ENCODE measurements around the gene TSKU. TPM values are rescaled to one million over a fixed set of nuclear protein-coding genes. Genes with fewer than 3 reads are reported as not detected.

Gene TSKU
- total and polyA plus RNA-seq, 2 experiments from 2014 or later = 11.7 to 31.1 TPM

DNA sequence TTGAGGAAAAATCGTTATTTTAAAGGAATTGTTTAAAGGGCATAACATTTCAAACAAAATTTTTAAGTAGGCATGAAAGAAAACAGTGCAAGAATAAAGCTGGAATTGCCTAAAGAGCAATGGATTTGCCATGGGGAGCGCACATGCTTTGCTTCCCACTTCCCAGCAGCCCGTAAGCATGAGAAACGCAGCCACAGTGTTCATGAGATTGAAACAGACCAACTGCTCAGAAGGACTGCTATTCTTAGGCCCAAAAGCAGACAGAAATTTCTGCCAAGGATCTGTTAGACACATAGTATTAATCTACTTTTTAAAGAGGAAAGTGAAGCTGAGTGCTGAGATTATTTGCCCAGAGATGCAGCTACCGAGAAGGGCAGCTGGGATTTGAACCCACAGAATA lies 34.2 kb upstream of the TSKU start (continued):
- TF ChIP-seq, protein P1, sequence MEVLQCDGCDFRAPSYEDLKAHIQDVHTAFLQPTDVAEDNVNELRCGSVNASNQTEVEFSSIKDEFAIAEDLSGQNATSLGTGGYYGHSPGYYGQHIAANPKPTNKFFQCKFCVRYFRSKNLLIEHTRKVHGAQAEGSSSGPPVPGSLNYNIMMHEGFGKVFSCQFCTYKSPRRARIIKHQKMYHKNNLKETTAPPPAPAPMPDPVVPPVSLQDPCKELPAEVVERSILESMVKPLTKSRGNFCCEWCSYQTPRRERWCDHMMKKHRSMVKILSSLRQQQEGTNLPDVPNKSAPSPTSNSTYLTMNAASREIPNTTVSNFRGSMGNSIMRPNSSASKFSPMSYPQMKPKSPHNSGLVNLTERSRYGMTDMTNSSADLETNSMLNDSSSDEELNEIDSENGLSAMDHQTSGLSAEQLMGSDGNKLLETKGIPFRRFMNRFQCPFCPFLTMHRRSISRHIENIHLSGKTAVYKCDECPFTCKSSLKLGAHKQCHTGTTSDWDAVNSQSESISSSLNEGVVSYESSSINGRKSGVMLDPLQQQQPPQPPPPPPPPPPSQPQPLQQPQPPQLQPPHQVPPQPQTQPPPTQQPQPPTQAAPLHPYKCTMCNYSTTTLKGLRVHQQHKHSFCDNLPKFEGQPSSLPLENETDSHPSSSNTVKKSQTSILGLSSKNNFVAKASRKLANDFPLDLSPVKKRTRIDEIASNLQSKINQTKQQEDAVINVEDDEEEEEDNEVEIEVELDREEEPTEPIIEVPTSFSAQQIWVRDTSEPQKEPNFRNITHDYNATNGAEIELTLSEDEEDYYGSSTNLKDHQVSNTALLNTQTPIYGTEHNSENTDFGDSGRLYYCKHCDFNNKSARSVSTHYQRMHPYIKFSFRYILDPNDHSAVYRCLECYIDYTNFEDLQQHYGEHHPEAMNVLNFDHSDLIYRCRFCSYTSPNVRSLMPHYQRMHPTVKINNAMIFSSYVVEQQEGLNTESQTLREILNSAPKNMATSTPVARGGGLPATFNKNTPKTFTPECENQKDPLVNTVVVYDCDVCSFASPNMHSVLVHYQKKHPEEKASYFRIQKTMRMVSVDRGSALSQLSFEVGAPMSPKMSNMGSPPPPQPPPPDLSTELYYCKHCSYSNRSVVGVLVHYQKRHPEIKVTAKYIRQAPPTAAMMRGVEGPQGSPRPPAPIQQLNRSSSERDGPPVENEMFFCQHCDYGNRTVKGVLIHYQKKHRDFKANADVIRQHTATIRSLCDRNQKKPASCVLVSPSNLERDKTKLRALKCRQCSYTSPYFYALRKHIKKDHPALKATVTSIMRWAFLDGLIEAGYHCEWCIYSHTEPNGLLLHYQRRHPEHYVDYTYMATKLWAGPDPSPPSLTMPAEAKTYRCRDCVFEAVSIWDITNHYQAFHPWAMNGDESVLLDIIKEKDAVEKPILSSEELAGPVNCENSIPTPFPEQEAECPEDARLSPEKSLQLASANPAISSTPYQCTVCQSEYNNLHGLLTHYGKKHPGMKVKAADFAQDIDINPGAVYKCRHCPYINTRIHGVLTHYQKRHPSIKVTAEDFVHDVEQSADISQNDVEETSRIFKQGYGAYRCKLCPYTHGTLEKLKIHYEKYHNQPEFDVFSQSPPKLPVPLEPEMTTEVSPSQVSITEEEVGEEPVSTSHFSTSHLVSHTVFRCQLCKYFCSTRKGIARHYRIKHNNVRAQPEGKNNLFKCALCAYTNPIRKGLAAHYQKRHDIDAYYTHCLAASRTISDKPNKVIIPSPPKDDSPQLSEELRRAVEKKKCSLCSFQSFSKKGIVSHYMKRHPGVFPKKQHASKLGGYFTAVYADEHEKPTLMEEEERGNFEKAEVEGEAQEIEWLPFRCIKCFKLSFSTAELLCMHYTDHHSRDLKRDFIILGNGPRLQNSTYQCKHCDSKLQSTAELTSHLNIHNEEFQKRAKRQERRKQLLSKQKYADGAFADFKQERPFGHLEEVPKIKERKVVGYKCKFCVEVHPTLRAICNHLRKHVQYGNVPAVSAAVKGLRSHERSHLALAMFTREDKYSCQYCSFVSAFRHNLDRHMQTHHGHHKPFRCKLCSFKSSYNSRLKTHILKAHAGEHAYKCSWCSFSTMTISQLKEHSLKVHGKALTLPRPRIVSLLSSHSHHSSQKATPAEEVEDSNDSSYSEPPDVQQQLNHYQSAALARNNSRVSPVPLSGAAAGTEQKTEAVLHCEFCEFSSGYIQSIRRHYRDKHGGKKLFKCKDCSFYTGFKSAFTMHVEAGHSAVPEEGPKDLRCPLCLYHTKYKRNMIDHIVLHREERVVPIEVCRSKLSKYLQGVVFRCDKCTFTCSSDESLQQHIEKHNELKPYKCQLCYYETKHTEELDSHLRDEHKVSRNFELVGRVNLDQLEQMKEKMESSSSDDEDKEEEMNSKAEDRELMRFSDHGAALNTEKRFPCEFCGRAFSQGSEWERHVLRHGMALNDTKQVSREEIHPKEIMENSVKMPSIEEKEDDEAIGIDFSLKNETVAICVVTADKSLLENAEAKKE (CRISPR knock-in tag; IDR thresholded peaks at IDR 0.05) = no peak
- TF ChIP-seq EZH2phosphoT487 (IDR thresholded peaks at IDR 0.05; ENCODE audit: unreplicated experiment) = no peak
- TF ChIP-seq POLR2AphosphoS5 (IDR thresholded peaks at IDR 0.05; ENCODE audit: low read depth) = no peak
- TF ChIP-seq ZNF114 (CRISPR knock-in tag; IDR thresholded peaks at IDR 0.05) = no peak
- TF ChIP-seq, protein P2, sequence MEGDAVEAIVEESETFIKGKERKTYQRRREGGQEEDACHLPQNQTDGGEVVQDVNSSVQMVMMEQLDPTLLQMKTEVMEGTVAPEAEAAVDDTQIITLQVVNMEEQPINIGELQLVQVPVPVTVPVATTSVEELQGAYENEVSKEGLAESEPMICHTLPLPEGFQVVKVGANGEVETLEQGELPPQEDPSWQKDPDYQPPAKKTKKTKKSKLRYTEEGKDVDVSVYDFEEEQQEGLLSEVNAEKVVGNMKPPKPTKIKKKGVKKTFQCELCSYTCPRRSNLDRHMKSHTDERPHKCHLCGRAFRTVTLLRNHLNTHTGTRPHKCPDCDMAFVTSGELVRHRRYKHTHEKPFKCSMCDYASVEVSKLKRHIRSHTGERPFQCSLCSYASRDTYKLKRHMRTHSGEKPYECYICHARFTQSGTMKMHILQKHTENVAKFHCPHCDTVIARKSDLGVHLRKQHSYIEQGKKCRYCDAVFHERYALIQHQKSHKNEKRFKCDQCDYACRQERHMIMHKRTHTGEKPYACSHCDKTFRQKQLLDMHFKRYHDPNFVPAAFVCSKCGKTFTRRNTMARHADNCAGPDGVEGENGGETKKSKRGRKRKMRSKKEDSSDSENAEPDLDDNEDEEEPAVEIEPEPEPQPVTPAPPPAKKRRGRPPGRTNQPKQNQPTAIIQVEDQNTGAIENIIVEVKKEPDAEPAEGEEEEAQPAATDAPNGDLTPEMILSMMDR (conservative IDR thresholded peaks at IDR 0.05; ENCODE audit: low read depth in 2 of 2) = no peak

DNA sequence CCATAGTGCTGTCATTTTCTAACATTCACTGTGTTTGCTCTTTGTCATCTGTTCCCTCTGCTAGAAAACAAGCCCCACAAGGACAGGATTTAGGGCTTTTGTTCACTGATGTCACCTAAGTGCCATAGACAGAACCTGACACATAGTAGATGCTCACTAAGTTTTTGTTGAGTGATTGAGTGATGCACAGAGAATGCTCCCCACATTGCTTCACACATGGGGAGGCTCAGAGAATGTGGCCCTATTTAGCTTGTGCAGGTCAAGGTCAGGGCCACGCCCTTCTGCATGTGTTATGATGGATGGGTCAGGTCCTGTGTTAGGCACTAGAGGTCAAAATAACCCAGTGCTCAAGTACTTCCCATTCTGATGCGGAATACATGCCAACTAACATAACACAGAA lies 33.1 kb upstream of the TSKU start:
- H3K27ac ChIP-seq (ENCODE audit: low read depth) = no peak overlapping the region
- no peak for DNase-seq (ENCODE audit: low spot score)
- Mint-ChIP-seq H3K4me1 (peaks cover 41% of the 10 kb centered on the region), H3K36me3 (ENCODE audit: low read depth) (no peaks in the 10 kb centered on the region), H3K27ac (no peak overlapping the region), H3K27me3 (ENCODE audit: insufficient read depth, low read depth, poor library complexity) (peaks cover 19% of the 10 kb centered on the region), H3K4me3 (no peak overlapping the region), H3K9me3 (no peaks in the 10 kb centered on the region)
- H2AFZ ChIP-seq = no peak overlapping the region
- H3F3A ChIP-seq (replicated peaks; ENCODE audit: low read depth) = no peaks in the 10 kb centered on the region
- no peaks in the 10 kb centered on the region for H3K9me2 ChIP-seq (ENCODE audit: insufficient read depth)
- no peaks in the 10 kb centered on the region for H3K27me3 ChIP-seq (ENCODE audit: insufficient read depth)
- H4K20me1 ChIP-seq (replicated peaks; ENCODE audit: insufficient read depth) = no peaks in the 10 kb centered on the region
- H3K4me1 ChIP-seq (ENCODE audit: insufficient read depth) = peaks cover 11% of the 10 kb centered on the region
- no peaks in the 10 kb centered on the region for H3K36me3 ChIP-seq (ENCODE audit: insufficient read depth)
- no peak overlapping the region for H3K4me2 ChIP-seq
- no peak overlapping the region for H3K4me3 ChIP-seq
- H3K79me2 ChIP-seq (replicated peaks; ENCODE audit: insufficient read depth) = no peaks in the 10 kb centered on the region
- no peak for ATAC-seq
- no peak for TF ChIP-seq ZNF331 (CRISPR knock-in tag; IDR thresholded peaks at IDR 0.05; ENCODE audit: low read depth)
- TF ChIP-seq STAT1 (IDR thresholded peaks at IDR 0.05; ENCODE audit: unreplicated experiment) = no peak
- no peak for TF ChIP-seq EZH2 (IDR thresholded peaks at IDR 0.05; ENCODE audit: low read depth, unreplicated experiment)
- TF ChIP-seq, protein P2 (conservative IDR thresholded peaks at IDR 0.05; ENCODE audit: low read depth in 2 of 2) = no peak
- no peak for TF ChIP-seq EZH2phosphoT487 (IDR thresholded peaks at IDR 0.05; ENCODE audit: unreplicated experiment)
- TF ChIP-seq, protein P3, sequence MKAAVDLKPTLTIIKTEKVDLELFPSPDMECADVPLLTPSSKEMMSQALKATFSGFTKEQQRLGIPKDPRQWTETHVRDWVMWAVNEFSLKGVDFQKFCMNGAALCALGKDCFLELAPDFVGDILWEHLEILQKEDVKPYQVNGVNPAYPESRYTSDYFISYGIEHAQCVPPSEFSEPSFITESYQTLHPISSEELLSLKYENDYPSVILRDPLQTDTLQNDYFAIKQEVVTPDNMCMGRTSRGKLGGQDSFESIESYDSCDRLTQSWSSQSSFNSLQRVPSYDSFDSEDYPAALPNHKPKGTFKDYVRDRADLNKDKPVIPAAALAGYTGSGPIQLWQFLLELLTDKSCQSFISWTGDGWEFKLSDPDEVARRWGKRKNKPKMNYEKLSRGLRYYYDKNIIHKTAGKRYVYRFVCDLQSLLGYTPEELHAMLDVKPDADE (IDR thresholded peaks at IDR 0.05) = no peak
- TF ChIP-seq, protein P4, sequence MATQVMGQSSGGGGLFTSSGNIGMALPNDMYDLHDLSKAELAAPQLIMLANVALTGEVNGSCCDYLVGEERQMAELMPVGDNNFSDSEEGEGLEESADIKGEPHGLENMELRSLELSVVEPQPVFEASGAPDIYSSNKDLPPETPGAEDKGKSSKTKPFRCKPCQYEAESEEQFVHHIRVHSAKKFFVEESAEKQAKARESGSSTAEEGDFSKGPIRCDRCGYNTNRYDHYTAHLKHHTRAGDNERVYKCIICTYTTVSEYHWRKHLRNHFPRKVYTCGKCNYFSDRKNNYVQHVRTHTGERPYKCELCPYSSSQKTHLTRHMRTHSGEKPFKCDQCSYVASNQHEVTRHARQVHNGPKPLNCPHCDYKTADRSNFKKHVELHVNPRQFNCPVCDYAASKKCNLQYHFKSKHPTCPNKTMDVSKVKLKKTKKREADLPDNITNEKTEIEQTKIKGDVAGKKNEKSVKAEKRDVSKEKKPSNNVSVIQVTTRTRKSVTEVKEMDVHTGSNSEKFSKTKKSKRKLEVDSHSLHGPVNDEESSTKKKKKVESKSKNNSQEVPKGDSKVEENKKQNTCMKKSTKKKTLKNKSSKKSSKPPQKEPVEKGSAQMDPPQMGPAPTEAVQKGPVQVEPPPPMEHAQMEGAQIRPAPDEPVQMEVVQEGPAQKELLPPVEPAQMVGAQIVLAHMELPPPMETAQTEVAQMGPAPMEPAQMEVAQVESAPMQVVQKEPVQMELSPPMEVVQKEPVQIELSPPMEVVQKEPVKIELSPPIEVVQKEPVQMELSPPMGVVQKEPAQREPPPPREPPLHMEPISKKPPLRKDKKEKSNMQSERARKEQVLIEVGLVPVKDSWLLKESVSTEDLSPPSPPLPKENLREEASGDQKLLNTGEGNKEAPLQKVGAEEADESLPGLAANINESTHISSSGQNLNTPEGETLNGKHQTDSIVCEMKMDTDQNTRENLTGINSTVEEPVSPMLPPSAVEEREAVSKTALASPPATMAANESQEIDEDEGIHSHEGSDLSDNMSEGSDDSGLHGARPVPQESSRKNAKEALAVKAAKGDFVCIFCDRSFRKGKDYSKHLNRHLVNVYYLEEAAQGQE (IDR thresholded peaks at IDR 0.05; ENCODE audit: unreplicated experiment) = no peak

Measured in GM23338 (cell line).